ENCODE measurements around the gene RASSF5.

GRCh38 chr1:206573319-206573718, 66.0 kb downstream of the RASSF5 start:
- TF ChIP-seq POLR2AphosphoS5 (IDR thresholded peaks at IDR 0.05) (no peak), CTCF (IDR thresholded peaks at IDR 0.05) (no peak), POLR2A (IDR thresholded peaks at IDR 0.05) (no peak)
